COLO668 (cell line): ENCODE measurements around the gene GIT2.
"Not testable (repeated sequence)": the region's sequence is repeated elsewhere in the genome, so short reads cannot be mapped to it uniquely, and the experiment has no call there.

Source experiments
- DNase-seq: peaks from one replicate; lab custom pipeline; 2025; ENCODE audit not compliant: unreplicated experiment; lab: John Stamatoyannopoulos, UW

GIT2 gene

GRCh38 chr12:109947521-109947920 is 48.6 kb downstream of the GIT2 start:
- DNase-seq = no peak

- DNase-seq = no peak
These were observed 49.3 kb downstream of the GIT2 start for GRCh38 chr12:109946913-109947312.

- no peak for DNase-seq
These were observed 49.7 kb downstream of the GIT2 start for GRCh38 chr12:109946505-109946904.

- DNase-seq = no peak
These were observed 51.4 kb downstream of the GIT2 start for GRCh38 chr12:109944561-109945359.

GRCh38 chr12:109943811-109944210 is 52.4 kb downstream of the GIT2 start:
- no peak for DNase-seq

DNA sequence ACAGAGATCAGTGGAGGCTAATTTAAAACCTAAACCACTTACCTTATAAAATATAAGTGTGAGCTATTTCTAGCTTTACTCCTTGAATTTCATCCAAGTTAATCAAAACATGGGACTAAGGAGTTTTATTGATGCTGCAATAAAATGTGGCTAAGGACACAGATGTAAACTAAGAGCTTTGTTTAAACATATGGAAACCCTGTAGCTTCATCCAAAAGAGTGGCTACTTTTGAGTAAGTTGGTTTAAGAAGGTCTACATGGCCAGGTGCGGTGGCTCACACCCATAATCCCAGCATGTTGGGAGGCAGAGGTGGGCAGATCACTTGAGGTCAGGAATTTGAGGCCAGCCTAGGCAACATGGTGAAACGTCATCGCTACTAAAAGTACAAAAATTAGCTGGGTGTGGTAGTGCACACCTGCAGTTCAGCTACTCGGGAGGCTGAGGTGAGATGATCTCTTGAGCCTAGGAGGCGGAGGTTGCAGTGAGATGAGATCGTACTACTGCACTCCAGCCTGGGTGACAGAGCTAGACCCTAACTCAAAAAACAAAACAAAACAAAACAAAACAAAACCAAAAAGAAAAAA is 55.7 kb downstream of the GIT2 start:
- no peak for DNase-seq

DNA sequence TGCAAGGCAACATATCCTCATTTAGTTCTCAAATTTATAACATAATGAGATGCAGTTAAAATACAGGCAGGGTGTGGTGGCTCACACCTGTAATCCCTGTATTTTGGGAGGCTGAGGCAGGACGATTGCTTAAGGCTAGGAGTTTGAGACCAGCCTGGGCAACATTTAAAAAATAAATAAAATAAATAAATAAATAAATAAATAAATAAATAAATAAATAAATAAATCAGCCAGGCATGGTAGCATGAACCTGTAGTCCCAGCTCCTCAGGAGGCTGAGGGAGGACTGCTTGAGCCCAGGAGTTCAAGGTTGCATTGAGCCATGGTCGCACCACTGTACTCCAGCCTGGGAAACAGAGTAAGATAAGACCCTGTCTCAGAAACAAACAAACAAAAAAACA is 56.7 kb downstream of the GIT2 start:
- no peak for DNase-seq

DNA sequence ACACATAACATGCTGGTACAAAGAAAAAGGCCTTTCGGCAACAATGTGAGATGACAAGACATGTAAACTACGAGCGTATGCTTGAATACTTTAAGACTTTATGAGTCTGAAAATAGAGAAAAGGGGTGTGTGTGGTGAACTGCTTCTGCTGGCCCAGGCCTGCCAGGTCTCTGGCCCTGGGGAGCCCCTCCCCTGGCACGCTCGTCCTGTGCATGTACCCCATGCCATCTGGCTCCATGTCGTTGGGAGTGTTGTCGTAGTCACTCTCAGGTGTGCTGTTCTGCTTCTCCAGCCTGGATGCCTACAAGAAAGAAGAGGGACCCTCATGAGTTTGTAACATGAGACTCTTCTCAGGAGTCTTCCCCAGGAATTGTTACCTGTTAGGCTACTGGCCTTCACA is 57.2 kb downstream of the GIT2 start:
- no peak for DNase-seq

DNA sequence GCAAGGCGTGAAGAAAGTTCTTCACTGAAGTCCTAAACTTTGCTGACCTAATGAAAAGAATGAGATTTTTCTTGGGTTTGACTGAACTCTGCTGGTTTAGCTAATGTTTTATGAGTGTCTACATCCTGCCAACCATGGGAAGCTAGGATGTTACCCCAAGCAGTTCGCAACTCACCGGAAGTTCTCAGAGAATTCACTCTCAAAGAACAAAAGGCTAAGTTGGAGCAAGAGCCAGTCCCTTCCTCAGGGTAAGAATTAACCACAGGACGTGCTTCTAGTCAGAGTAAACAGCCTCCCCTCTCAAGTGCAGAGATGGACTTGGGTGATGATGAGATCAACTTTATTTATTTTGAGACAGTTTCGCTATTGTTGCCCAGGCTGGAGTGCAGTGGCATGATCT is 58.8 kb downstream of the GIT2 start:
- DNase-seq = no peak

DNA sequence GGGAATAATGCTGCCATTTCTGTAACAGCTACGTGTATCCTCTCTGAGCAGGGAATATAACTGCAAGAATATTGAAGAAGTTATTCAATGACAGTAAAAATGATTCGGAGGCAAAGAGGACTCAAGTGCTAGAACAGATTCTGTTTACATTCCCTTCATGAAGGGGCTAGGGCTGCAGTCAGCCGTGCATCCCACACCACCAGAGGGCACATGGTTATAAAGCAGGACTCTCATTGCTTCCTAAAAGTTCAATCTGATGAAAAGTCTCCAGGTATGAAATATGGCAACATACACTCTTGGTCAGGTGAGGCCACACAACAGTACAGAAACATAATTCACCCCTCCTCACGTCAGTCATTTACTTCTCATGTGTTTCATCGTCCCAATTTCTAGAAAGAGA is 62.1 kb downstream of the GIT2 start:
- DNase-seq = no peak

DNA sequence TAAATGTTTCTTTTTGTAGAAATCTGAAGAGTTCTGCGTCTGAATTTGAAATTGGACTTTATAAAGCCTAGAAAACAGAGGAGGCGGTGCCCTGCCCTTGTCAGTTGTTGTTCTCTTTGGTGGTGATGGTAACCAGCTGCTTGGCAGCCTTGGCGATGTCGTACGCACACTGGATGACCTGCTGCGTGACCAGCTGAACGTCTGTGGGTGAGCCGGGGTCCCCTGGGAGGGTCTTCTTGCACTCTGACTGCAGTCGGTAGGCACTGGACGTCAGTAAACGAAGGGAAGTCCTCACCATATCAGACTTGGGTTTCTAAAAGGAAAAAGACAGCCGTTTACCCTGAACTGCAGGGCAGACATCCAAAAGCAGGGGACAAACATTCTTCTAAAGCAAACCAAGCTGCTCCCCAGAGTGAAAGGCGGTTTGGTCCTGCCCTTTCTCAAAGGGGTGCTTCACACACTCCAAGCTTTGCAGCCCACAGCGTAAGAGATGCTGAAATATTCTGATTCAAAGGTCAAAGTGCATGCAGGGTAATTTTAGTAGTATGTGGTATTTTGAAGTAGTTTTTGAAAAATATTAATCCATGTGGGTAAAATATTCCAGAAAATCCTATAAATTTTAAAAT is 63.2 kb downstream of the GIT2 start:
- DNase-seq = no peak

DNA sequence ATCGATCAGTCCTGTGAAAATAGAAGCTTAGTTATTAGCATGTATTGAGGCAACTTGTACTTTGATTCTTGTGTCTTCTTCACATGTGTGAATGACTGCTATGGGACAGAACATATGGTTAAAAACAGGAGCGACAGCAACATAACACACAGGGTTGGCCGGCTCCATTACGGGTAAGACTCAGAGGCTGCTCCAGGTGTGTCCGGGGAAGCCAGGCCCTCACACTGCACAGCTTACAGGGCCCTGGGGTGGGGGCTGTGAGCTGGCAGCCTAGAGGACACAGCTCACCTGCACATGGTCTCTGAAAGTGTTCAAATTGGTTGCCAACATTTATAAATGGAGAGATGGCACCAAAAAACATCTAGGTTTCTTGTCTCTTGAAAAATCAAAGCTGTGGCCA is 65.0 kb downstream of the GIT2 start:
- no peak for DNase-seq

- no peak for DNase-seq
These were observed 66.0 kb downstream of the GIT2 start for GRCh38 chr12:109930028-109930800.

DNA sequence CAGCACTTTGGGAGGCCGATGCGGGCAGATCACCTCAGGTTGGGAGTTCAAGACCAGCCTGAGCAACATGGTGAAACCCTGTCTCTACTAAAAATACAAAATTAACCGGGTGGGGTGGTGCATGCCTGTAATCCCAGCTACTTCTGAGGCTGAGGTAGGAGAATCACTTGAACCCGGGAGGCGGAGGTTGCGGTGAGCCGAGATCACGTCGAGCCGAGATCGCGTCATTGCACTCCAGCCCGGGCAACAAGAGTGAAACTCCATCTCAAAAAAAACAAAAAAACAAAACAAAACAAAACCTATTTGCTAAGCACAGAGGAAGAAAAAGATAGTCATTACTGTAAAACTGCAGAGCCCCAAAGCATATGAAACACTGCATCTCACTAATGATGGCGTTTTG is 66.8 kb downstream of the GIT2 start:
- DNase-seq = not testable (repeated sequence)

DNA sequence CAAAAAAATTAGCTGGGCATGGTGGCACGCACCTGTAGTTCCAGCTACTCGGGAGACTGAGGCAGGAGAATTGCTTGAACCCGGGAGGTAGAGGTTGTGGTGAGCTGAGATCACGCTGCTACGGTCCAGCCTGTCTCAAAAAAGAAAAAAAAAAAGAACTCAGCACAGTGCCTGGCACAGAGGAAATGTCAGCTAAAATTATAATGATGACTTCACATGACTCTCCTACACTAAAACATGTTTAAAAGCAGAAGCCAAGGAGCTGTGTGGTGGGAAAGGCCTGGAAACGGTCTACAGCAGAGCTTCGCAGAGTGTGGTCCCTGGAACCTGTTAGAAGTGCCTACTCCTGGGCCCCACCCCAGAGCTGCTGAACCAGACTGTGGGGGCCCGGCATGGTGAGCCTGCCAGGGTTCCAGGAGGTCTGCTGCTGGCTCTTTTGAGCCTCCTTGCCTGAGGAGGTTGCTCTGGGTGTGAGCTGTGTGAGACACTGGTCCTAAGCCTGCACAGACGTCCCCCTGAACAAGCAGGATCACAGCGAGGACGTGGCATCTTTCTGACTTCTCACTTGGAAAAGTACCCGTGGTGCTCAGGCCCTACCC is 68.0 kb downstream of the GIT2 start:
- DNase-seq = no peak

DNA sequence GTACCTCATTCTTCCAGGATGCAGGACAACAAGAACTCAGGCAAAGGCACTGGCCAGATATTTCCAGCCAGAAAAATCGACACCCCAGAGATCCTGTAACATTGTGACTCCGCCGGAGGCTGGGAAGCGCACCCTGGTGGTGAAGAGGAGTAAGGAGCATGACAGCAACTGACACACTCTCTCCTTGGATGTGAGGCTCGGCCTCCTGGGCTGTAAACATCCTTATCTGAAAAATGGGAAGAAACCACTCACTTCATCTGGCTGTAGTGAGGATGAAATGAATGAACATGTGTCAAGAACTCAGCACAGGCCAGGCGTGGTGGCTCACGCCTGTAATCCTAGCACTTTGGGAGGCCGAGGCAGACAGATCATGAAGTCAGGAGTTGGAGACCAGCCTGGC is 68.5 kb downstream of the GIT2 start:
- DNase-seq = peak; percentile 31

DNA sequence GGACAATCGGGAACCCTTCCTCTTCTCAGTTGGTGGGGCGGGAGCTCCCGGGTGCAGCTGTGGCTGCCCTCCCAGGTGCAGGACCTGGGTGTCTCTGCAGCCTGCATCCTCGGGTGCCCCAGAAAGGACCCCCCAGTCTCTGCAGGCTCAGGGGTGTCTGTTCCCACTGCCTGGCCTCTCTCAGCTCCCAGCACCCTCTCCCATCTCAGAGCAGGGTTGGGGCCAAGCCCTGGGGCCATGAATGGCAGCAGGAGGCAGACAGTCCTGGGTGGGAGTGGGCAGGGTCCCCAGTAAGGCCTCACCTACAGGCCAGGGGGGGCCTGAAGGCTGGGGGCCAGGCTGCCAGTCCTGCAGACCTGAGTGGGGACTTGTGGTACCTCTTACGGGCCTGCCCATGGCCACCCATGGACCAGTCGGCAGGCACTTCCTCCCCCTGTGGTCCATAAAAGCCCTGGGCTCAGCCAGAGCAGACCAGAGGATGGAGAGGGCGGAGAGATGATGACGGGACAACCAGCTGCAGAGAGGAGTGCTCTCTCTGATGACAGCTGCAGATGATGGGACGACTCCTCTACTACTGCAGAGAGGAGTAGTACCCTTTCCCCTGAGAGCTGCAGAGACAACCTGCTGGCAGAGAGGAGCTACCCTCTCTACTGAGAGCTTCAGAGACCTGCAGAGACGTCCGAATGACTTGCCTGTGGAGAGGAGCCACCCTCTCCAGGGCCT is 69.5 kb downstream of the GIT2 start:
- no peak for DNase-seq

DNA sequence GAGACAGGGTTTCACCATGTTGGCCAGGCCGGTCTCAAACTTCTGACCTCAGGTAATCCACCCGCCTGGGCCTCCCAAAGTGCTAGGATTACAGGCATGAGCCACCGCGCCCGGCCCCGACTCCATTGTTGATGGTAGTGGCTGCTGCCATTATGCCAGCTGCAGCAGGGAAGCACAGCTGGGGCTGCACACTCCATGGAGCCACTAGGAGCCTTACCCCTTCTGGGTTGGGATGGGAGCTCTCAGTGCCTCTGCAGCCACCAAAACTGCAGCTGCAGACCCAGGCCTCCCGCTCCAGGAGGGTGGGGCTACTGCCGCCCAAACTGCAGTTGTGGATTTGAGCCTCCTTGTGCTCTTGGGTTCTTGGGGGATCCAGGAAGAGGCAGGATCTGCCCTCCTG is 70.2 kb downstream of the GIT2 start:
- no peak for DNase-seq

GRCh38 chr12:109925185-109925840 is 70.9 kb downstream of the GIT2 start:
- DNase-seq = no peak
